ENCODE results near the gene COL16A1.

DNA sequence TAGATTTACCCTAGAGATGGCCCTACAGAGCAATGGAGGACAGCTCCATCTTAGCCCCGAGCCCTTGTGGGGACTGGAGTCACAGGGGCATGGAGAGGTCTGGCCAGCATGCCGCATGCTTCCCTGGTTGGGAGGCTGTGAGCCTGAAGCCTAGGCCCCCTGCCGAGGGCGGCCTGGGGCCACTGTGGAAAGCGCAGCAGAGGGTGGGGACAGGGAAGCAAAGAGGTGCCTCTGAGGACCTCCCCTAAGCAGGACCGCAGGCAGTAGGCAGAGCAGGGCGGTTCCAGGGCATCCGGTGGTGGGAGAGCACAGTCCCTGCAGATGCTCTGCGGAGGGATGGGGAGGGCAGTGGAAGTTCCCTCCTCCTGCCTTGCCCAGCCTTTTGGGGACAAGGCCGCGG, 32.7 kb downstream of the COL16A1 start:
- no peak for TF ChIP-seq ZBTB17 (tag by site-specific recombination; IDR thresholded peaks at IDR 0.05)
- TF ChIP-seq, protein P1, sequence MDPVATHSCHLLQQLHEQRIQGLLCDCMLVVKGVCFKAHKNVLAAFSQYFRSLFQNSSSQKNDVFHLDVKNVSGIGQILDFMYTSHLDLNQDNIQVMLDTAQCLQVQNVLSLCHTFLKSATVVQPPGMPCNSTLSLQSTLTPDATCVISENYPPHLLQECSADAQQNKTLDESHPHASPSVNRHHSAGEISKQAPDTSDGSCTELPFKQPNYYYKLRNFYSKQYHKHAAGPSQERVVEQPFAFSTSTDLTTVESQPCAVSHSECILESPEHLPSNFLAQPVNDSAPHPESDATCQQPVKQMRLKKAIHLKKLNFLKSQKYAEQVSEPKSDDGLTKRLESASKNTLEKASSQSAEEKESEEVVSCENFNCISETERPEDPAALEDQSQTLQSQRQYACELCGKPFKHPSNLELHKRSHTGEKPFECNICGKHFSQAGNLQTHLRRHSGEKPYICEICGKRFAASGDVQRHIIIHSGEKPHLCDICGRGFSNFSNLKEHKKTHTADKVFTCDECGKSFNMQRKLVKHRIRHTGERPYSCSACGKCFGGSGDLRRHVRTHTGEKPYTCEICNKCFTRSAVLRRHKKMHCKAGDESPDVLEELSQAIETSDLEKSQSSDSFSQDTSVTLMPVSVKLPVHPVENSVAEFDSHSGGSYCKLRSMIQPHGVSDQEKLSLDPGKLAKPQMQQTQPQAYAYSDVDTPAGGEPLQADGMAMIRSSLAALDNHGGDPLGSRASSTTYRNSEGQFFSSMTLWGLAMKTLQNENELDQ (tag by site-specific recombination; IDR thresholded peaks at IDR 0.05; ENCODE audit: low read depth): no peak
- TF ChIP-seq, protein P2, sequence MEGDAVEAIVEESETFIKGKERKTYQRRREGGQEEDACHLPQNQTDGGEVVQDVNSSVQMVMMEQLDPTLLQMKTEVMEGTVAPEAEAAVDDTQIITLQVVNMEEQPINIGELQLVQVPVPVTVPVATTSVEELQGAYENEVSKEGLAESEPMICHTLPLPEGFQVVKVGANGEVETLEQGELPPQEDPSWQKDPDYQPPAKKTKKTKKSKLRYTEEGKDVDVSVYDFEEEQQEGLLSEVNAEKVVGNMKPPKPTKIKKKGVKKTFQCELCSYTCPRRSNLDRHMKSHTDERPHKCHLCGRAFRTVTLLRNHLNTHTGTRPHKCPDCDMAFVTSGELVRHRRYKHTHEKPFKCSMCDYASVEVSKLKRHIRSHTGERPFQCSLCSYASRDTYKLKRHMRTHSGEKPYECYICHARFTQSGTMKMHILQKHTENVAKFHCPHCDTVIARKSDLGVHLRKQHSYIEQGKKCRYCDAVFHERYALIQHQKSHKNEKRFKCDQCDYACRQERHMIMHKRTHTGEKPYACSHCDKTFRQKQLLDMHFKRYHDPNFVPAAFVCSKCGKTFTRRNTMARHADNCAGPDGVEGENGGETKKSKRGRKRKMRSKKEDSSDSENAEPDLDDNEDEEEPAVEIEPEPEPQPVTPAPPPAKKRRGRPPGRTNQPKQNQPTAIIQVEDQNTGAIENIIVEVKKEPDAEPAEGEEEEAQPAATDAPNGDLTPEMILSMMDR (tag by site-specific recombination; IDR thresholded peaks at IDR 0.05): no peak
- no peak for TF ChIP-seq ZNF274 (IDR thresholded peaks at IDR 0.05; ENCODE audit: low read length)
- no peak for TF ChIP-seq ZNF274 (tag by site-specific recombination; IDR thresholded peaks at IDR 0.05; ENCODE audit: borderline replicate concordance)
- TF ChIP-seq HOXA7 (CRISPR knock-in tag; IDR thresholded peaks at IDR 0.05; ENCODE audit: borderline replicate concordance): no peak
- TF ChIP-seq ZNF133 (tag by site-specific recombination; IDR thresholded peaks at IDR 0.05): no peak
